ENCODE results near the gene PAPPA2.

GRCh38 chr1:176789571-176790090 lies 326.7 kb downstream of the PAPPA2 start:
- TF ChIP-seq POLR2A (IDR thresholded peaks at IDR 0.05; ENCODE audit: low read length) (no peak), GATA1 (IDR thresholded peaks at IDR 0.05; ENCODE audit: low read depth, low read length) (no peak)
